Measurements from ENCODE around the gene TBX15. TPM values are rescaled to one million over a fixed set of nuclear protein-coding genes. Genes with fewer than 3 reads are reported as not detected.

The TBX15 gene
- polyA plus RNA-seq, 1 donor (not counting 4 experiments of a cell fraction or from before 2014, with no cell fraction given): not detected

GRCh38 chr1:118961156-118961555, 27.0 kb downstream of the TBX15 start:
- Histone ChIP-seq H3K27me3 (ENCODE audit: control insufficient read depth, extremely low read depth, insufficient read depth, low read length) (peaks cover 3% of the 10 kb centered on the region), H3K27ac (ENCODE audit: control insufficient read depth, insufficient read depth, low read length) (no peak overlapping the region), H3K9me1 (ENCODE audit: control insufficient read depth, extremely low read depth, insufficient read depth, low read length) (no peaks in the 10 kb centered on the region), H3K79me2 (ENCODE audit: control insufficient read depth, insufficient read depth, low read length) (no peaks in the 10 kb centered on the region), H4K20me1 (ENCODE audit: control insufficient read depth, extremely low read depth, insufficient read depth, low read length) (no peaks in the 10 kb centered on the region), H3K36me3 (ENCODE audit: control insufficient read depth in 2 of 2, extremely low read depth in 1 of 2, insufficient read depth in 2 of 2, low read length in 2 of 2) (no peaks in the 10 kb centered on the region), H3K9ac (ENCODE audit: control insufficient read depth, extremely low read depth, insufficient read depth, low read length) (no peak overlapping the region), H2AFZ (ENCODE audit: control insufficient read depth, low read length) (no peak overlapping the region), H3K4me3 (ENCODE audit: control insufficient read depth in 2 of 3, extremely low read depth in 1 of 3, insufficient read depth in 2 of 3, low read depth in 1 of 3, low read length in 3 of 3) (no peak overlapping the region), H3K4me1 (ENCODE audit: control insufficient read depth, extremely low read depth, insufficient read depth, low read length) (no peaks in the 10 kb centered on the region), H3K4me2 (ENCODE audit: control insufficient read depth, extremely low read depth, insufficient read depth, low read depth, low read length) (no peak overlapping the region), H3K9me3 (ENCODE audit: control insufficient read depth, low read depth, low read length) (no peaks in the 10 kb centered on the region)
- dilution Hi-C loops (cut with MboI; ENCODE audit: extremely low pct_ligation_motif_present, low sequenced_read_pairs): no loop called here
- FAIRE-seq: no peak
- DNase-seq (ENCODE audit: low read depth, low spot score): no peak
- TF ChIP-seq CTCF (optimal IDR thresholded peaks at IDR 0.05 in 1 of 3, IDR thresholded peaks at IDR 0.05 in 1 of 3, conservative IDR thresholded peaks at IDR 0.05 in 1 of 3; ENCODE audit: extremely low read depth in 1 of 3, insufficient read depth in 2 of 3, low read length in 3 of 3) (no peak), EZH2 (IDR thresholded peaks at IDR 0.05; ENCODE audit: low read length) (no peak)

DNA sequence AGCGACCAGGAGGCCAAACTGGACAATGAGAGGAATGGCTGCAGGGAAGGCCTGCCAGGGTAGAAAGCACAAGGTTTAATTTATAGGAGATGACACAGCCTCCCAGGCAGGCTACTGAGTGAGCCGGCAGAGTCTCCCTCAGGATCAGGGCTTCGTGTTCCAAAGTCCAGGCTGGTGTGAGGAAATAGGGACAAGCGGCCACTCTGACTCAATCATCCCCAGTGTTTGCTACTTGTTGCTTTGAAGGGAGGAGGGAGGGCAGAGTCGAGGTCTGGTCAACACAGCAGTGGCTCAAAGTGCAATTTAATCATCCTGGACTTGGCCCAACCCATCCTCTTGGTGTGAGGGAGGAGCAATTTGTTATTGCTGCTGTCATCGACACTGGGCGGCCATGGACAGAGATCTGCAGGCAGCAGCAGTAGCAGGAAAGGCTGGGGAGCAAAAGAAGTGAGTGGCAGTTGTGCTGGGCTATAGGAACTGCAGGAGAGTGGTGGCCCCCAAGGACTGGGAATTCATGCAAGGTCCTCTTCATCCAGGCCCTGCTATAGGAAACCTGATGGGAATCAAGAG, 27.5 kb downstream of the TBX15 start:
- DNase-seq (ENCODE audit: low read depth, low spot score) (no peak), FAIRE-seq (no peak)
- TF ChIP-seq CTCF (optimal IDR thresholded peaks at IDR 0.05 in 1 of 3, IDR thresholded peaks at IDR 0.05 in 1 of 3, conservative IDR thresholded peaks at IDR 0.05 in 1 of 3; ENCODE audit: extremely low read depth in 1 of 3, insufficient read depth in 2 of 3, low read length in 3 of 3) (no peak), EZH2 (IDR thresholded peaks at IDR 0.05; ENCODE audit: low read length) (no peak)
- no peak overlapping the region for H3K27ac ChIP-seq (ENCODE audit: control insufficient read depth, insufficient read depth, low read length)
- peaks cover 3% of the 10 kb centered on the region for H3K27me3 ChIP-seq (ENCODE audit: control insufficient read depth, extremely low read depth, insufficient read depth, low read length)
- no peaks in the 10 kb centered on the region for H3K9me3 ChIP-seq (ENCODE audit: control insufficient read depth, low read depth, low read length)
- no peaks in the 10 kb centered on the region for H4K20me1 ChIP-seq (ENCODE audit: control insufficient read depth, extremely low read depth, insufficient read depth, low read length)
- no peak overlapping the region for H3K9ac ChIP-seq (ENCODE audit: control insufficient read depth, extremely low read depth, insufficient read depth, low read length)
- no peak overlapping the region for H2AFZ ChIP-seq (ENCODE audit: control insufficient read depth, low read length)
- no peak overlapping the region for H3K4me3 ChIP-seq (ENCODE audit: control insufficient read depth in 2 of 3, extremely low read depth in 1 of 3, insufficient read depth in 2 of 3, low read depth in 1 of 3, low read length in 3 of 3)
- no peaks in the 10 kb centered on the region for H3K36me3 ChIP-seq (ENCODE audit: control insufficient read depth in 2 of 2, extremely low read depth in 1 of 2, insufficient read depth in 2 of 2, low read length in 2 of 2)
- dilution Hi-C loops (cut with MboI; ENCODE audit: extremely low pct_ligation_motif_present, low sequenced_read_pairs): no loop called here
- H3K79me2 ChIP-seq (ENCODE audit: control insufficient read depth, insufficient read depth, low read length): no peaks in the 10 kb centered on the region
- H3K9me1 ChIP-seq (ENCODE audit: control insufficient read depth, extremely low read depth, insufficient read depth, low read length): no peaks in the 10 kb centered on the region
- no peak overlapping the region for H3K4me2 ChIP-seq (ENCODE audit: control insufficient read depth, extremely low read depth, insufficient read depth, low read depth, low read length)
- no peaks in the 10 kb centered on the region for H3K4me1 ChIP-seq (ENCODE audit: control insufficient read depth, extremely low read depth, insufficient read depth, low read length)
